SIG-M5 treated with dmso at 0.1 percent for 504 hours (cell line): ENCODE data around the gene PCGF6.

Experiments used
- DNase-seq: peaks from one replicate; lab custom pipeline; 2025; ENCODE audit not compliant: unreplicated experiment; lab: John Stamatoyannopoulos, UW

PCGF6 gene

DNA sequence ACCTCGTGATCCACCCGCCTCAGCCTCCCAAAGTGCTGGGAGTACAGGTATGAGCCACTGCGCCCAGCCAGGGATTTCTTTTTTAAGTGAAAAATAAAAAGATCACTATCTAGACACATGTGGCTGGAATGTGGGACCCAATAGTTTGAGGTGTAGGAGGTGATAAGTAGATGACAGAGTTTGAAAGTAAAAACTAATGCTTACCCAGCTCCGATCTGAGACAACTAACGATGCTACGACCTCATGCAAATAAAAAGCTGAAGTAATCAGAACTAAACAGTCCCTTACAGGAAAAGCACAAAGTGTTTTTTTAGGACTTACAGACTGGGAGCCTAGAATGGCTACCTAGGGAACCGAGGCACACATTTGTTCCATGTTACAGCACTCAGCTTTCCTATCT, 23.0 kb downstream of the PCGF6 start:
- DNase-seq: no peak

- no peak for DNase-seq
Measured at GRCh38 chr10:103316087-103316486, 34.9 kb downstream of the PCGF6 start.

DNA sequence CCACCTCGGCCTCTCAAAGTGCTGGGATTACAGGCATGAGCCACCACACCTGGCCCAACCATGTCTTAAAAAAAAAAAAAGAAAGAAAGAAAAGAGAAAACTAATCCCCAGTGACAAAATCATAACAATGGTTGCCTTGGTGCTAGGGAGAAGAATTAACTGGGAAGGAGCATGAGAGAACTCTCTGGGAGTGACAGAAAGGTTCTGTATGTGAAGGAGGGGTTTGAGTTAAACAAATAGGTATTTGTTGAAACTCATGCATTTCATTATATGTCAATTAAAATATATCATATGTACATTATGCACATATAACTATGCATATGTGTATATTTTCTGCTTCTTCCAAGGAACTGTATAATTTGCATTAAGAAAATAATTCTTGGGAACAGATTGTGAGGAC, 40.7 kb downstream of the PCGF6 start:
- no peak for DNase-seq

GRCh38 chr10:103307594-103307993, 43.3 kb downstream of the PCGF6 start:
- DNase-seq: no peak

DNA sequence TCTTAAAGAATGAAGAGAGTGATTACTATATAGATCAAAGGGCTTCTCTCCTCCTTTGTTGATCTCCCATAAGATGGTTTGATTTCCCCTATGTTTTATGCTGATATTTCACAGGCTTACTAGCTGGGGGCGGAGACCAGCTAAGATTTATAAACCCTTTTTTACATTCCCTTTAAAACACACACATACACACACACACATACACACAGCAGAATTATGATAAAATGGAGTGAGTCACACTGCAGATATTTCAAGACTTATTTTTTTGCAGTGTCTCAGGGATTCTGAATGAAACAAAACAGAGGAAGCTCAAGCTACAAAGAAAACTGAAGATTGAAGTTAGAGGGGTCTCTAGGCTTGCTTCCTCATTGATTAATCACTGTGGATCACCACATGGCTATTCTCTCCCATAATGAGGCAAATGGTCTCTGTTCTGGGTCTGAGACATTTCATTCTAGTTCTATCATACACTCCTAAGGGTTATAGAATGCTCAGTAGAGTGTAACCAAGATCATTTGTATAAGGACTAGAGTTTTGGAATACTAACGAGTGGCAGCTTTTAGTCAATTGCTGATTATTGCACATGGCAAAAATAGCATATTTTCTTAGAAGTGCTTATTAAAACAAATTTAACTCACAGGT, 55.4 kb downstream of the PCGF6 start:
- no peak for DNase-seq

GRCh38 chr10:103291588-103291987, 59.4 kb downstream of the PCGF6 start:
- DNase-seq: no peak

DNA sequence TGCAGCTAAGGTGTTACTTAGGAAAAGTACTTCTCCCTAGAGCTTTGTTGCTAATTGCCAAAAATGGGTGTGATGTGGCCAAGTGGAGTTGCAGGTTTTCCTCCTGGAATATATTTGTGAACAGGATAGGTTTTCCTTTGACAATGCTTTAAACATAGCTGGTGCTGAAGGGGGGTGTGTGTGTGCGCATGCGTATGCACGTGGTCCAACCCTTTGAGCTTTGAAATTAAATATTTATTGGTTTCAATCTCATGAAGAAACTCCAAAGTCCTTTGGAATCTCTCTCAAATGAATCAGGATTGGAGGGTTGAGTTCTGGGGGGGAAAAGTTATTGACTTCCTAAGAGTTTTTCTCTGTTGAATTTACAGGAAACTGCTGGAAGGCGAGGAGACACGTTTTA, 62.9 kb downstream of the PCGF6 start:
- DNase-seq: no peak

DNA sequence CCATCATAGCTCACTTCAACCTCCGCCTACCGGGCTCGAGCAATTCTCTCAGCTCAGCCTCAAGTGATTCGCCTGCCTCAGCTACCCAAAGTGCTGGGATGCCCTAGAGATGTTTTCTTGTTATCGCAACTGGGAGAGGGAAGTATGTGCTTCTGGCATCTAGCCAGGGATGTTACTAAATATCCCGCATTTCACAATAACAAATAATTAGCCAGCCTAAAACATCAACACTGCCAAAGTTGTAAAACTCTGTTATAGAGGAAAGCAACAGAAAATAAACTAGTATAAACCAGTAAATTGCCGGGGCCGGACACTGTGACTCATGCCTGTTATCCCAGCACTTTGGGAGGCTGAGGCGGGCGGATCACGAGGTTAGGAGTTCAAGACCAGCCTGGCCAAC, 66.8 kb downstream of the PCGF6 start:
- peak; percentile 66 for DNase-seq

- no peak for DNase-seq
Measured at GRCh38 chr10:103282961-103283360, 68.0 kb downstream of the PCGF6 start.

DNA sequence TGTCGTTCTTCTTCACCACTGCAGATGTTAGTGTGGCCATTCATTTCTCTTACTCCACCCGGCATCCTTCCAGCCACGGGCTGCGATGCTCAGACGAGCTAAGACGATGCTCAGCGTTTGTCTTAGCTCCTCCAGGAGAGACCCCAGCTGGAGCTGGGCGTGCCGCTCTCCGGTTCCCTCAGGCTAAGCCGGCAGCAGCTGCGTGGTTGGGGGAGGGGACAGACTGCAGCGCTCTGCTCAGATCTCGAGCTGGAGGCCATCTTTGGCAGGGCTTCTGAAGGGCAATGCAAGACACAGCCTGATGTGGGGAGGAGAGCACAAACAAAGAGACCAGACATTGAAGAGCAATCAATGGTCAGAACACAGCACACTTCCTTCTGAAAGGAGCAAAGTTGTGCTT, 69.2 kb downstream of the PCGF6 start:
- no peak for DNase-seq

DNA sequence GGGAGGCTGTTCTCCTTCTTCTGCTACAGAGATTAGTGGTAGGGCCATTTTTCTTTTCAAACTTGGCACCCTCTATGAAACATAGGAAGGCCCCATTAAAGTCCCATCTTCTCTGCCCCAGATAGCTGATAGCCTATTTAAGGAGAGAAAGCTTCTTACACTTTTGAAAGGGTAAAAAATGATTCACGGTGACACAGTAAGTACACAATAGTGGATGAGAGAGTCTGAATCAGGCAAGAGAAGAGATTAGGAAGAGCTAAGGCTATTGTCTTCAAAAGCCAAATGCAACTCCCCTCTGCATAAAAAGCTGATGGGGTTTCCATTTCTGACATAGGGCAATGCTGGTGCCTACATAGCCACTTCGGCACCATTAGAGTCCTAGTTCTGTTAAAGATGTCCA, 70.4 kb downstream of the PCGF6 start:
- DNase-seq: no peak

DNA sequence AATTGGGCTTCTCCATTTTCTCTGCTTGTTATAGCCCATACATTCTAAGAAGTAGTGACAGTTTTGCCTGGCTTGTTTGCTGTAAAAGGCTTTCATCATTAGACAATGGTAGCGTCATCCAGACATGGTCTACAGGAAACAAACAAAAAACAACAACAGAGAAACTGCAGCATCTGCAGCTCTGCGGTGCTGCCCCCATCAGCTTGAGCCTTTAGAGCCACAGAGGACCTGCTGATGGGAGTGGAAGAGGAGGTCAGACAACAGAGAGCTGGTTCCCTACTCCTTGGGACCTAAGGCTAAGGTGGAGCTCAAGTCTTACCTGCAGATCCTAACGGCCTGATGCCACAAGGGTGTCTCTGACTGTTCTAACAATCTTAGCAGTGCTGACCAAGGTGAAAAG, 70.9 kb downstream of the PCGF6 start:
- DNase-seq: no peak

- DNase-seq: no peak
Measured at GRCh38 chr10:103278862-103279298, 72.1 kb downstream of the PCGF6 start.

GRCh38 chr10:103278537-103278823, 72.5 kb downstream of the PCGF6 start:
- no peak for DNase-seq

- DNase-seq: no peak
Measured at GRCh38 chr10:103277713-103278536, 73.0 kb downstream of the PCGF6 start.

DNA sequence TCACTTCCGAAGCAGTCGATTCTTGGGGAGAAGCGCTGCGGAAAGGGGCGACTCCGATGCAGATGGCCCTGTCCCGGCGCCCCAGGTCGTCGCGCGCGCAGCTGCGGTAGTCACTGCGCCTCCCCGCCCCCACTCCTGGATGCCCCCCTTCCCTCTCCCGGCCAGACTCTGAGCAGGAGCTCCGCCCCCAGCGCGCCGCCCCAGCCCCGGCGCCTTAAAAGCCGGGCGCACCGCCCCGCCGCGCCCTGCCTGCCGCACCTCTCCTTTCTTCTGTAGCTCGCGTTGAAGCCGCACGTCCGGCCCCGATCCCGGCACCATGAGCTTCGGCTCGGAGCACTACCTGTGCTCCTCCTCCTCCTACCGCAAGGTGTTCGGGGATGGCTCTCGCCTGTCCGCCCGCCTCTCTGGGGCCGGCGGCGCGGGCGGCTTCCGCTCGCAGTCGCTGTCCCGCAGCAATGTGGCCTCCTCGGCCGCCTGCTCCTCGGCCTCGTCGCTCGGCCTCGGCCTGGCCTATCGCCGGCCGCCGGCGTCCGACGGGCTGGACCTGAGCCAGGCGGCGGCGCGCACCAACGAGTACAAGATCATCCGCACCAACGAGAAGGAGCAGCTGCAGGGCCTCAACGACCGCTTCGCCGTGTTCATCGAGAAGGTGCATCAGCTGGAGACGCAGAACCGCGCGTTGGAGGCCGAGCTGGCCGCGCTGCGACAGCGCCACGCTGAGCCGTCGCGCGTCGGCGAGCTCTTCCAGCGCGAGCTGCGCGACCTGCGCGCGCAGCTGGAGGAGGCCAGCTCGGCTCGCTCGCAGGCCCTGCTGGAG, 73.8 kb downstream of the PCGF6 start, which contains the start of gene INA:
Gene INA (plus strand): TSS at position 243 of the 817 bp plus-strand sequence. CDS start 74 bp downstream, at position 317.
- no peak for DNase-seq

GRCh38 chr10:103276251-103276895, 74.6 kb downstream of the PCGF6 start:
- DNase-seq: no peak

DNA sequence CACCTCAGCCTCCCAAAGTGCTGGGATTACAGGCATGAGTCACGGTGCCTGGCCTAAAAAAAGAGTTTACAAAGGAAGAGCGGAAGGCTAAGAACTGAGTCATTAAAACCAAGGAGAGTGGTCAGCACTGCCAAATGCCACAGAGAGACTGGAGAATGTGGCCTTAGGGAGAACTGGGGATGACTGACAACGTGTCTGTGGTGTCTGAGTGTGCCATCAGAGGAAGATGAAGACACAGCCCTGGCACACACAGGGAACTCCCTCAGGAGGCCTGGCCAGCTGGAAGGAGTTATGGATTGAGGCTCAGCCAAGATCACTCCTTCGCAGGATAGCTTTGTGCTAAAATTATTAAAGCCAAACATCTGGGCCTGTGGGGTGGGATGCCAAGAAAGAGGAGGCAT, 77.9 kb downstream of the PCGF6 start:
- DNase-seq: no peak

GRCh38 chr10:103265717-103266329, 85.1 kb downstream of the PCGF6 start:
- no peak for DNase-seq

- no peak for DNase-seq
Measured at GRCh38 chr10:103262229-103262628, 88.7 kb downstream of the PCGF6 start.

DNA sequence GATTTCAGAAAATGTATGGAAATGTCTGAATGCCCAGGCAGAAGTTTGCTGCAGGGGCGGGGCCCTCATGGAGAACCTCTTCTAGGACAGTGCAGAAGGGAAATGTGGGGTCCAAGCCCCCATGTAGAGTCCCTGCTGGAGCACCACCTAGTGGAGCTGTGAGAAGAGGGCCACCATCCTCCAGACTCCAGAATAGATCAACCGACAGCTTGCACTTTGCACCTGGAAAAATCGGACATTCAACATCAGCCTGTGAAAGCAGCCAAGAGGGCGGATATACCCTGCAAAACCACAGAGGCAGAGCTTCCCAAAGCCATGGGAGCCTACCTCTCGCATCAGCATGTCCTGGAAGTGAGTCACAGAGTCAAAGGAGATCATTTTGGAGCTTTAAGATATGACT, 91.0 kb downstream of the PCGF6 start:
- no peak for DNase-seq
